ENCODE measurements around the gene GPR35.

DNA sequence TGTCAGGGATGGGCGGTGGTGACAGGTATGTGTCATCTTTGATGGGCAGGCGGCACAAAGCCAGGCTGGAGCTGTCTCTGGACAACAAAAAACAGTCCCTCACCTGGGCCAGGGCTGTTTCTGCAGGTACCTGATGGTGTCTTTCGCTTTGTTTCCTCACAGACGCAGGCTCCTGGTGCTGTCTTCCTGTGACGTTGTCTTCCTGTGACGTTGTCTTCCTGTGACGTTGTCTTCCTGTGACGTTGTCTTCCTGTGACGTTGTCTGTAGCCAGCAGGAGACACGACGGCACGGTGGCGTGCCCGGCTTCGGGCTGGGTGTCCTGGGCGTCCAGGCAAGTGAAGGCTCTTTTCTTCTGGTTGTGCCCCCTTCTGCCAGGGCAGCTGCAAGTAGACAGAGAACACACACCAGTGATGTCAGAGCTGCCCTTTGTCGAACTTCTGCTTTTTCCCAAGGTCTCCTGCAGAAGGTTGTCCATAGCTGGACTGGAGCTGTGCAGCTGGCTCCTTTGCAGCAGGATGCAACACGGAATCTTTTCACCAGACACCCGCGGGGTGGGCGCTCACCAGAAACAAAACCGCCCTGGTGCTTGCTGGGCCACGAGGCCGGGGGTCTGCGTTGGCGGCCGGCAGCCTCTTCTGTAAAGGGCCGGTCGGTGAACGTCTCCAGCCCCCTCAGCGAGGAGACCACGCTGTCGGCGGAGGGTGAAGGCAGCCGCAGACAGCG lies 21.1 kb downstream of the GPR35 start:
- no peak for TF ChIP-seq POLR2A (IDR thresholded peaks at IDR 0.05)
- TF ChIP-seq, protein P1, sequence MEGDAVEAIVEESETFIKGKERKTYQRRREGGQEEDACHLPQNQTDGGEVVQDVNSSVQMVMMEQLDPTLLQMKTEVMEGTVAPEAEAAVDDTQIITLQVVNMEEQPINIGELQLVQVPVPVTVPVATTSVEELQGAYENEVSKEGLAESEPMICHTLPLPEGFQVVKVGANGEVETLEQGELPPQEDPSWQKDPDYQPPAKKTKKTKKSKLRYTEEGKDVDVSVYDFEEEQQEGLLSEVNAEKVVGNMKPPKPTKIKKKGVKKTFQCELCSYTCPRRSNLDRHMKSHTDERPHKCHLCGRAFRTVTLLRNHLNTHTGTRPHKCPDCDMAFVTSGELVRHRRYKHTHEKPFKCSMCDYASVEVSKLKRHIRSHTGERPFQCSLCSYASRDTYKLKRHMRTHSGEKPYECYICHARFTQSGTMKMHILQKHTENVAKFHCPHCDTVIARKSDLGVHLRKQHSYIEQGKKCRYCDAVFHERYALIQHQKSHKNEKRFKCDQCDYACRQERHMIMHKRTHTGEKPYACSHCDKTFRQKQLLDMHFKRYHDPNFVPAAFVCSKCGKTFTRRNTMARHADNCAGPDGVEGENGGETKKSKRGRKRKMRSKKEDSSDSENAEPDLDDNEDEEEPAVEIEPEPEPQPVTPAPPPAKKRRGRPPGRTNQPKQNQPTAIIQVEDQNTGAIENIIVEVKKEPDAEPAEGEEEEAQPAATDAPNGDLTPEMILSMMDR (IDR thresholded peaks at IDR 0.05) = no peak
